HG03457 (cell line): ENCODE results near the gene ZGPAT.

Experiments used
- ATAC-seq: cut with Tn5 transposase; IDR thresholded peaks from one replicate; pipeline ENCODE4 v1.9.1; 2021; ENCODE audit warnings: moderate number of reproducible peaks; ENCODE audit not compliant: unreplicated experiment

ZGPAT gene

DNA sequence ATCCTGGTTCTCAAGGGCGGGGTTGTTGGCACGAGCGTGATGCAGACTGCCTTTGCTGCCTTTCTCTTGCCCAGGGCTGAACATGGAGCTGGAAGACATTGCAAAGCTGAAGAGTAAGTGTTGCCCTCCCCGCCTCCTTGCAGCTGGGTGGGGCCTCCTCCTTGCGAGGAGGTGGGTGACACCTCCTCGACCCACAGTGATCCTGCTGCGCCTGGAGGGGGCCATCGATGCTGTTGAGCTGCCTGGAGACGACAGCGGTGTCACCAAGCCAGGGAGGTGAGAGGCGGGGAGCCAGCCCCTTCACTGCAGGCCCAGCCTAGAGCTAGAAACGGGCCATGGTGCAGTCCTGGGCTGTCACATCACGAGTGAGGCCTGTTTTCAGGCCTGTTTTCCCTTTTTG lies 29.8 kb upstream of the ZGPAT start:
- ATAC-seq: no peak

- no peak for ATAC-seq
Measured at GRCh38 chr20:63678667-63679465, 29.0 kb upstream of the ZGPAT start.

DNA sequence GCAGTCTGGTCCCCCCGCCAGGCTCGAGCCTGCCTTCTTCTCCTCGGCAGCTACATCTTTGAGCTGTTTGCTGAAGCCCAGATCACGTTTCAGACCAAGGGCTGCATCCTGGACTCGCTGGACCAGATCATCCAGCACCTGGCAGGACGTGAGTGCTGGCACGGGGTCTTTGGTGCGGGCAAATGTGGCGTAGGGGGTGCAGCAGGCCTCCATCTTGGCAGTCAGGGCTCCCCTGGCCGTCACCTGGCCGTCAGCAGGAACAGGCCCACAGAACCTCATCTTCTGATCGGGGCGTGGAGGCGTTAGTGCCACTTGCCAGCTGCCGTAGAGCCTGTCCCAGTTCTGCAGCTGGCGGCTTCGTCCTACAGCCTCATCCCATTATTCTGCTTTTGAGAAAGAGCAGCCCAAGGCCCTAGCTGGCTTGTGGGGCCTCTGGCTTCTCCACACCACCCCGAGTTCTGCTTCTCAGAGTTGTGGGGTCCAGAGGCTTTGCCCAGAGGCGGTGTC lies 28.0 kb upstream of the ZGPAT start:
- no peak for ATAC-seq

GRCh38 chr20:63680427-63680826 lies 27.4 kb upstream of the ZGPAT start:
- no peak for ATAC-seq

- no peak for ATAC-seq
Measured at GRCh38 chr20:63680857-63681608, 26.8 kb upstream of the ZGPAT start.

GRCh38 chr20:63681609-63682142 lies 26.2 kb upstream of the ZGPAT start:
- no peak for ATAC-seq

GRCh38 chr20:63682384-63683139 lies 25.3 kb upstream of the ZGPAT start:
- no peak for ATAC-seq

DNA sequence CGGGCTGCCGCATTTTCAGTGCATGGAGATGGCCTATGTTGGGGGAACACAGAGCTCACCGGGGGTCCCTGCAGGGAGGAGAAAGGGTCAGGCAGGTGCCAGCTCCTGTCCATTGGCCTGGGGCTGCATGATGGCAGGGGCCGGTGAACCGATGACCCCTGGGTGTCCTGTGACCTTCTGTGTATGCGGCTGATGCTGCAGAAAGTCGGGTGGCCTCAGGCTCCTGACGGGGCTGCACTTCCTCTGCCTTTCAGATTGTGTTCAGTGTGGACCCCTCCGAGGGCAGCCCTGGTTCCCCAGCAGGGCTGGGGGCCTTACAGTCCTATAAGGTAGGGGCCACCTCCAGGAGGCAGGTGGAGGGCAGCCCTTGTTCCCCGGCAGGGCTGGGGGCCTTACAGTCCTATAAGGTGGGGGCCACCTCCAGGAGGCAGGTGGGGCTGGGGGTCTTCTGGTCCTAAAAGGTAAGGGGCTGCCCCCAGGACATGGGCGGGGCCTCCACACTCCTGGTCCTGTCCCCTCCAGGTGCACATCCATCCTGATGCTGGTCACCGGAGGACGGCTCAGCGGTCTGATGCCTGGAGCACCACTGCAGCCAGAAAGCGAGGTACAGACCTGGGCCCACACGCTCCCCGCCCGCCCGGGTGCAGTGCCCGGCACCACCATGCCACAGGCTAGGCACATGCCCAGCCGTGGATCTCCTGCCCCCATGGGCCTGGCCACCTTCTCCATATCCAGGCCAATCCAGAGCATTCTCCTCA lies 22.4 kb upstream of the ZGPAT start:
- ATAC-seq: no peak

GRCh38 chr20:63686094-63686491 lies 21.7 kb upstream of the ZGPAT start:
- ATAC-seq: no peak

- ATAC-seq: no peak
Measured at GRCh38 chr20:63686492-63687321, 21.1 kb upstream of the ZGPAT start.

DNA sequence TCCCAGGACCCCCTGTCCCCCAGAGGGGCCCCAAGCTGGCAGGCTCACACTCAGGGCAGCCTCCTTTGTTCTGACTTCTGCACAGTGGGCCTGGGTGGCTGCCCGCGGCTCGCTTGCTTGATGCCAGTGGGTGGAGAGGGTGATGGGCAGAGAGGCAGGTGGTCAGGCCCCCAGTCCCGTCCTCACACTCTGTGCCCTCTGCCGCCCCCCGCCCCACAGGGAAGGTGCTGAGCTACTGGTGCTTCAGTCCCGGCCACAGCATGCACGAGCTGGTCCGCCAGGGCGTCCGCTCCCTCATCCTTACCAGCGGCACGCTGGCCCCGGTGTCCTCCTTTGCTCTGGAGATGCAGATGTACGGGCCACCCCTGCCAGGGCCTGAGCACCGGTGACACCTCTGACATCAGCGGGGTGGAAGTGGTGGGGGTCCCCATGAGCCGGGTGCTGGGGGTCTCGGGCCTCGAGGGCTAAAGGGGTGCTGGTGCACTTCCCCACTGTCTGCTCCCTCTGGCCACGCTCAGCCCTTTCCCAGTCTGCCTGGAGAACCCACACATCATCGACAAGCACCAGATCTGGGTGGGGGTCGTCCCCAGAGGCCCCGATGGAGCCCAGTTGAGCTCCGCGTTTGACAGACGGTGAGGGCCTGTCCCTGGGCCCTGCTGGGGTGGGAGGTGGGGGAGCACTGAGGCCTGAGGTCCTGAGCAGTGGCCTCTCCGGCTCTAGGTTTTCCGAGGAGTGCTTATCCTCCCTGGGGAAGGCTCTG lies 20.2 kb upstream of the ZGPAT start:
- ATAC-seq: no peak

DNA sequence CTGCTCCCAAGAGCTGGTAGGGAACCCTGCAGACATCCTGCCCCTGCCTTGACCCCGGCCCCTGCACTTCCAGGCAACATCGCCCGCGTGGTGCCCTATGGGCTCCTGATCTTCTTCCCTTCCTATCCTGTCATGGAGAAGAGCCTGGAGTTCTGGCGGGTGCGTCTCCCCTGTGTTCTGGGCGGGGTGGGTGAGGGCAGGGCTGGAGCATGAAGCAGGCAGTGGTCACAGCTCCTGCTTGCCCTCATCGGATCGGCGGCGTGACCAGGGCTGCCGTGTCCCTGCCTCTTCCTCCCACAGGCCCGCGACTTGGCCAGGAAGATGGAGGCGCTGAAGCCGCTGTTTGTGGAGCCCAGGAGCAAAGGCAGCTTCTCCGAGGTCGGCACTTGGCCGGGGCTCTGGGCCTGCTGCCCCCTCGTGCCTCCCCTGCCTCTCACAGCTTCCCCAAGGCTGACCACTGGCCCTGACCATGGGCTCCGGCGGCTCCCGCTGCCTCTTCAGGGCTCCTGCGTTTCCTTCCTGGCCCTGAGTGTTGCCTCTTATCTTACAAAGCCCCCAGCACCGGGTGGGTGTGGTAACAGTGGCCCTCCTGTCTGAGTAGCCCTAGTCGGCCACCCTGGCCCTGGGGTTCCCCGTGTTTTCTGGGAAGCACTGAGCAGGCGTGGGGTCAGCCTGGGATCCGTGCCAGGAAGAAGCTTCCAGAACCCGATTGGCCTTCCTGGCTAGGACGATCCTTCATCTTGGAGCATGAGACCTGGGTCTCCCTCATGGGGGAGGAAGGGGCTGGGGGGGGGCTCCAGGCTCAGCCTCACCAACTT lies 19.4 kb upstream of the ZGPAT start:
- ATAC-seq: no peak

GRCh38 chr20:63689046-63690002 lies 18.5 kb upstream of the ZGPAT start:
- ATAC-seq: no peak

GRCh38 chr20:63690003-63690897 lies 17.6 kb upstream of the ZGPAT start:
- ATAC-seq: no peak

DNA sequence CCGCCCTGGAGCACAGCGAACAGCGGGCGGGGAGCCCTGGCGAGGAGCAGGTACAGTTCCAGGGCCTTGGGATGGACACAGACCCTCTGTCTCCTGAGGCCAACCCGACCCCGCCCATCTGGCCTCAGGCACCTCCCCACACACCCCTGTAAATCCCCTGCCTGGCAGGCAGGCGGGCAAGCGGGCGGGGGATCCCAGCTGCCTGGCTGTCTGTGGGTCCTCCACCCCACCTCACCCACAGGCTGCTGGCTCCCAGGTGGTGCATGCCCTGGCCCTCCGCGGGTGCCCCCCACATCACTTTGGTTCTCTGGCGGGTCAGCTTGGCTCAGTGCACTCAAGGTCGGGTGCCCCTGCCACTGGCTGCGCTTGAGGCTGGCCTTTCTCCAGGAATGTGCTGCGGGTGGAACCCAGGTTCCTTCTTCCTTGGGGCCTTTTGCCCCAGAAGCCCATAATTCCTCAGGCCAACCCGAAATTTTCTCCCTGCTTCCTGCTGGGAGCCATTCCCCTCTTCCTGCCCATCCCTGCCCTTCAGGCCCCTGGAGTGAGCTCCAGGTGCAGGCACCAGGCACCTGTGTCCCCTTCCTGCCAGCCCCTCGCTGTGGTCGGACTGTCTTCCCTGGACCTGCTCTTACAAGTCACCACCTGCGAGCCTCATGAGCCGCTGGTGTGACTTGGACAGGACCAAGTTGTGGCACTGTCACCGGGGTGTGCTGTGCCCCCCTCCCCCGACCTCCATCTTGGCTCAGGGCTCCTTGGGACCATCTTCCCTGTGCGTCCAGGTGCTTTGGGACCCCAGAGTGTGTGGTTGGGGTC lies 16.7 kb upstream of the ZGPAT start:
- ATAC-seq: no peak
